GM18873 (cell line): Measurements from ENCODE around the gene C22orf23.

ENCODE experiments used
- ATAC-seq: cut with Tn5 transposase; IDR thresholded peaks from one replicate; pipeline ENCODE4 v1.9.1; 2021; ENCODE audit warnings: mild to moderate bottlenecking, moderate library complexity, moderate number of reproducible peaks; ENCODE audit not compliant: unreplicated experiment, low FRiP score

The C22orf23 gene

GRCh38 chr22:37953437-37954179 is at the start of gene C22orf23, which contains the start of gene POLR2F:
C22orf23 (minus strand) TSS chr22:37953601; CDS start chr22:37953149, 452 bp downstream.
POLR2F (plus strand) TSS chr22:37953699; CDS start chr22:37953788, 89 bp downstream.
- ATAC-seq: peak; percentile 84

DNA sequence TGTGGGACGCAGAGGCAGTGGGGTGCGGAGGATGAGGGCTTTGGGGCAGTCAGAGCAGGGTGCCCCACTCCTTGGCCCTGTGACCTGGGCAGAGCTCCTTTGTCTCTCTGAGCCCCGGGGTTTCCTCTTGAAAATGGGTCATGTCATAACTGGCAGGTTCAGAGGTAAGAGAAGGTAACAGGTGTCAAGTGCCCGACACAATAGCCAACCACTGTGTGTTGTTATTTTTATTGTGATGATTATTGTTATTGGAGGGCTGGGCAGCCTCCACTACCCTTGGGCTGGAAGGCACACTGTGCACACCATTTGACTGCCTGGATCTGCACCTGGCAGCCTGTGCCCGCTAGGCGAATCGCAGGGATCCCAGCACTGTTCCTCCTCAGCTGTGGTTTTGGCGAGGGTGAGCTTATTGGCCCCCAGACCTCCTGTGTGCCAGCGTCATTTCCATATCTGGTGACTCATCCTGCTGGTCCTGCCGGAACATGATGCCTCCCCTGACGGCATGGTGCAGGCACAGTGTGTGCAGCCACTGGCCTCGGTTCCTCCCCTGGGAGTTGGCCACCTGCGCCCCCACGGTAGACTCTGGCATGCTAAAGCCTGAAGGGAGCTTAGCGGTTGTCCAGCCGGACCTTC is 46.4 kb upstream of the C22orf23 start:
- no peak for ATAC-seq

DNA sequence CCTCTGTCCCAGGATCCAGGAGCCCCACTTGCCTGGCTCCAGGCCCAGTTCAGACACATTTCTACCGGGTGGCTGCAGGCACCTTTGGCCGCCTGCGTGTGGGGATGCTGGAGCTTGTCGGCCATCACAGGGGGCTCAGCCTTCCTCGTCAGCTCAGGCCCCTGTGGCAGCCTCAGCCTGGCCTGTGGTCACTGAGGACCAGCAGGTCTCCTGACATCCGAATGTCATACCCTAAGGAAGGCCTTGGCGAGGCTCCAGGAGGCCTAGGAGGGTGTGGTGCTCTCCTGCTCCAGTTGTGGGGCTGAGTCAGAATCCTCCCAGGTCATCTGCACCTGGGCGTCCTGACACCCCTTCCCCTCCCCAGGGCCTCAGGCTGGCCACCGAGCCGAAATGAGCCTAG is 45.8 kb upstream of the C22orf23 start:
- ATAC-seq: no peak

DNA sequence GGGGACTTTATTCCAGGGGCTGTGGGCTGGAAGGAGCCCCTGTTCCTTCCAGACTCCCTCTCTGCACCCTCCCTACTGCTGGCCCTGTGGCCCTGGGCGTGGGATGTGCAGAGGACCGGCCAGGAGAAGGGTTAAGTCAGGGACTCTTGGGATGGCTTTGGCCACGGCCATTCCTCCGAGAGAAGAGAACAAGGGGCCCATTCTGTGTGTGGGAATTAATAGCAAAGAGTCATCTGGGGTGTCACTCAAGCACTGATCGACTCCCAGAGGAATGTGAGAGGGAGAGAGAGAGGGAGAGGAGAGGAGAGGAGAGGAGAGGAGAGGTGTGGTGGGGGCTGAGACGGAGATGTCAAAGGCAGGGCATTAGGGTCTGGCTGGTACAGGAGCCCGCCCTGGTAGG is 45.1 kb upstream of the C22orf23 start:
- no peak for ATAC-seq

- no peak for ATAC-seq
These were observed 43.3 kb upstream of the C22orf23 start for GRCh38 chr22:37996515-37997246.

DNA sequence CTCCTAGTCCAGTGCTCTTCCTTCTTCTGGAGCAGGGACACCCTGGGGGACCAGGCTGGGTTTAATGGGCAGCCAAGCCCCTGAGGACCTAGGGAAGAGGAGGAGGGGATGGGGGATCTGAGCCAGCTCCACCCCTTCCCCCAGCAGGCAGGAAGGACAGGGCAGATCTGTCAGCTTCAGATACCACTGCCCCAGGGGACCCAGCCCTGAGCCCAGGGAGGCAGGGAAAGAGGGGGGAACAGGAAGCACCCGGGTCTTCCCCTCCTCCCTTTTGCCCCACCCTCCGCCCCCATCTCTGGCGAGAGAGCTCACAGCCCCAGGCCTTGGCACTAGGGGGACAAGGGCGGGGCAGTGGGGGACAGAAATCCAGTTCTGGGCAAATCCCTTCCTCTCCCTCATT is 42.7 kb upstream of the C22orf23 start:
- no peak for ATAC-seq

DNA sequence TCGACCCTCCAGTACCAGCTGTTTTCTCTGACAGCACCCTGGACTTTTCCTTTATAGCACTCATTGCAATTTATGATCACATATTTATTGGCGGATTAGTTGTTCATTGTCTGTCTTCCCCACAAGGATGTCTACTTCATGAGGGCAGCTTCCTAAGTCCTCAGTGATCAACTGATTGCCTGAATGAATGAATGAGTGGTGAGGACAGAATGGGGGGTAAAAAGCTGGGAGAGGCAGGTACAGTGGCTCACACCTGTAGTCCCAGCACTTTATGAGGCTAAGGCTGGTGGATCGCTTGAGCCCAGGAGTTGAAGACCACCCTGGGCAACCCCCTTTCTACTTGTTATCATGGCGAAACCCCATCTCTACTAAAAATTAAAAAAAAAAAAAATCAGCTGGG is 42.1 kb upstream of the C22orf23 start:
- ATAC-seq: no peak

DNA sequence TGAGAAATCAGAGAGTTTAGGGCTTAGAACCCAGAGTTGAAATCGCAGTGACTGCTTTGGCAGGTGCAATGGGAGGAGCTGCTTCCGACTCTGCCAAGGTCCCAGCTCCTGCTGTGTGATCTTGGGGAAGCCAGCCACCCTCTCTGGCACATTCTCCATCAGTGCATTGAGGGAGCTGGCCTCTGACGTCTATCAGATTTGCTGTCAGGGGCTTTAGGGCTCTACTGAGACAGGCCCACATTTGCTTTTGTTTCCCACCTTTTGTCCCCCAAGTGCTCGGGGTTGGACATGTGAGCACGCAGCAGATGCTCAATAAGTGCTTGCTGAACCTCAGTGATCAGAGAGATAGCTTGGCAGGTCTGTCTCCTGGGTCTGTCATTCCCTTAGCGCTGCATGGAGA is 41.6 kb upstream of the C22orf23 start:
- ATAC-seq: no peak

GRCh38 chr22:37994049-37994448 is 40.6 kb upstream of the C22orf23 start:
- no peak for ATAC-seq

- ATAC-seq: no peak
These were observed 38.5 kb upstream of the C22orf23 start for GRCh38 chr22:37991731-37992442.

DNA sequence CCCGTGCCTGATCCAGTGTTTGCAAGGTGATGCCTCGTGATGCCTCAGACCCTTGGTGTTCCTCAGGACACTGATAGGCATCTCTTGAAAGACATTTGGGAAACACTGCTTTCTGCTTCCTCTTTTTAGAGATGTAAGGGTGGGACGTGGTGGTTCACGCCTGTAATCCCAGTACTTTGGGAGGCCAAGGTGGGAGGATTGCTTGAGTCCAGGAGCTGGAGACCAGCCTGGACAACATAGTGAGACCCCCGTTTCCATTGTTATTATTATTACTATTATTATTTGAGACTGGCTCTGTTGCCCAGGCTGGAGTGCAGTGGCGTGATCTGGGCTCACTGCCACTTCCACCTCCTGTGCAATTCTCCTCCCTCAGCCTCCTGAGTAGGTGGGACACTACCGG is 37.5 kb upstream of the C22orf23 start:
- ATAC-seq: no peak

DNA sequence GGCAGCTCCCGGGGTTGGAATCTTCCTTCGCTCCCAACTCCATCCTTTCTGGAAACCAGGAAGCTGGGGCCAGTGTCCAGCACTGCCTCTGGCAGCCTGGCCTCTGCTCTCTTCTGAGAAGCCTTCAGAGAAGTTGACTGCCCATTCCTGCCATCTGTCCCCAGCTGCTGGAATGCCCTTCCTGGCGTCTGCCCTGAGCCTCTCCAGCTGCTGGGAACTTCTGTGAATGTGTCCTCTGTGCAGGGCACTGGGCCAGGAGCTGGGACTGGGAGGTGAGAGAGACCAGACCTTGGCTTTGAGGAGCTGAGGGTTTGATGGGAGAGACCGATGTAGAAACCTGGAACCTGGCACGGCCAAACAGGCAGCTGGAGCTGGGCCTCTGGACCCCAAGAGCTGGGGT is 36.9 kb upstream of the C22orf23 start:
- no peak for ATAC-seq

DNA sequence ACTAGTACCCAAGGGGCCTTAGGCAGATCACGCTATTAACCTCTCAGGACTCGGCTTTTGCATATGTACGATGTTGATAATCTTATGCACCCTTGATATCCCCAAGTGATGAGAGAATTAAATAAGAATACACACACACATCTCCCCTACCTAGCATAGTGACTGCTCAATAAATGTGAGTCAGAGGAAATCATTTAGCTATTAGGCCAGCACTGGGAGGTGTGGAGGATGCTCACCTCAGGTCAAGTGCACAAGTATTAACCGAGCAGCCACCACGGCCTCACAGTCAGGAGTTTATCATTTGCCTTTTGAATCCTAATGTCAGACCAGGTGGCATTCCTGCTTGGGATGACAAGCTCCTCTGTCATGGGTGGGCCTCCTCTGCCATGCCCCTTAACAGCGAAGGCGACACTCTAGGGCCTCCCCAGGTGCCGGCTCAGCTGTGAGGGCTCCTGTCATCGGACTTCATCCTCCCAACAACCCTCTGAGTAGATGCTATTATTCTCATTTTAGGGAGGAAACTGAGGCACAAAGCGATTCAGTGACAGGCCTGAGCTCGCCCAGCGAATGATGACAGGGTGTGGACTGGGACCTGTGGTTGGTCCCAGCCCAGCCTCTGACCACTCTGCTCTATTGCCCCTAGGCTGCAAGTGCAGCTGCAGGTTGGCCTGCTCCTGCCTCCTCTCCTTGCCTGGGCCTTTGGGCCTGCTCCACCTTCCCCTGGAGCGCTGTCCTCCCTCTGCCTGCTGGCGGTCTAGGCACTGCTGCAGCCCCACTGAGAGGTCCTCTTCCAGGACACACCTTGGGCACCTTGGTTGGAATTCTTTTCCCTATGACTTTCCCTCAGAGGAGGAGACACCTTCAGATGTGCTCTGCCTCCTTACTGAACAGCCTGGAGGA is 36.0 kb upstream of the C22orf23 start:
- no peak for ATAC-seq

DNA sequence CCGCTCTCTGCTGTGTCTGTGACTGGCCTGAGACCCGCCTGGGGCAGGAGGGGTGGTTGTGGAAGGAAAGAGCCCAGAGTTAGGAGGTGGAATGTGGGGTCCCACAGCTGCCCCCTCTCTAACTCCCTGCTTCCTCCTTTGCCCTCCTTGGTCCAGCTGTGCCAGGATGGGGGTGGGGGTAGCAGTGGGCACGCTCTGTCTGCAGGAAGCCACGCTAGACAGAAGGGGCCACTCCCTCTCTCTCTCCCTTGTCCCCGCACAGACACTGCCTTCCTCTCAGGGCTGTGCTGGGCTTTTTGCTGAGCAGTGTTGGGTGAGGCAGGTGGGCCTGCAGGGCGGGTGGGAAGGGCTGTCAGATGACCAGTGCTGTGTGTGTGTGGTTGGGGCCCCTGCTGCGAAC is 33.0 kb upstream of the C22orf23 start:
- no peak for ATAC-seq

GRCh38 chr22:37985751-37986281 is 32.4 kb upstream of the C22orf23 start:
- no peak for ATAC-seq

- no peak for ATAC-seq
These were observed 31.7 kb upstream of the C22orf23 start for GRCh38 chr22:37985050-37985585.

GRCh38 chr22:37983860-37984791 is 30.7 kb upstream of the C22orf23 start, which contains the start of gene SOX10:
SOX10 (minus strand) TSS chr22:37984555; CDS start chr22:37983784, 771 bp downstream.
- ATAC-seq: no peak
